HEK293T (cell line): ENCODE measurements around the gene GXYLT2.

Experiments
- BHLHE40 ChIP-seq: fragments of 450-650 bp; IDR thresholded peaks from 2 replicates; pipeline ENCODE4 v1.6.1; 2016; ENCODE audit warnings: mild to moderate bottlenecking, moderate library complexity, borderline replicate concordance
- CTBP1 ChIP-seq: fragments of 450-650 bp; IDR thresholded peaks from 2 replicates; pipeline ENCODE4 v1.6.1; 2016; ENCODE audit warnings: borderline replicate concordance
- ELF4 ChIP-seq: fragments of 450-650 bp; IDR thresholded peaks from 2 replicates; pipeline ENCODE4 v1.6.1; 2017; ENCODE audit warnings: antibody characterized with exemption
- FOXK2 ChIP-seq: fragments of 450-650 bp; IDR thresholded peaks from 2 replicates; pipeline ENCODE4 v1.6.1; 2016; ENCODE audit warnings: mild to moderate bottlenecking
- FOXM1 ChIP-seq: fragments of 450-650 bp; IDR thresholded peaks from 2 replicates; pipeline ENCODE4 v1.6.1; 2017; ENCODE audit warnings: mild to moderate bottlenecking, borderline replicate concordance
- HDGF ChIP-seq: fragments of 450-650 bp; IDR thresholded peaks from 2 replicates; pipeline ENCODE4 v1.6.1; 2017; ENCODE audit warnings: antibody characterized with exemption, borderline replicate concordance
- L3MBTL2 ChIP-seq: fragments of 450-650 bp; conservative IDR thresholded peaks from 2 replicates; pipeline ENCODE4 v1.6.1; 2016; ENCODE audit warnings: mild to moderate bottlenecking
- LEF1 ChIP-seq: fragments of 450-650 bp; IDR thresholded peaks from 2 replicates; pipeline ENCODE4 v1.6.1; 2017; ENCODE audit warnings: mild to moderate bottlenecking, borderline replicate concordance
- NFRKB ChIP-seq: fragments of 450-650 bp; IDR thresholded peaks from 2 replicates; pipeline ENCODE4 v1.6.1; 2016; ENCODE audit warnings: mild to moderate bottlenecking, moderate library complexity
- SP1 ChIP-seq: fragments of 450-650 bp; IDR thresholded peaks from 2 replicates; pipeline ENCODE4 v1.6.1; 2017
- SUZ12 ChIP-seq: fragments of 450-650 bp; IDR thresholded peaks from 2 replicates; pipeline ENCODE4 v1.6.1; 2016; ENCODE audit warnings: mild to moderate bottlenecking
- TARDBP ChIP-seq: fragments of 450-650 bp; IDR thresholded peaks from 2 replicates; pipeline ENCODE4 v1.6.1; 2016
- ZNF384 ChIP-seq: fragments of 450-650 bp; IDR thresholded peaks from 2 replicates; pipeline ENCODE4 v1.6.1; 2016
- TF ChIP-seq, protein P1 (sequence below): fragments of 450-650 bp; IDR thresholded peaks from 2 replicates; pipeline ENCODE4 v1.6.1; 2016

GRCh38 chr3:72942427-72942826 lies 54.6 kb downstream of the GXYLT2 start:
- no peak for TF ChIP-seq SUZ12
- TF ChIP-seq L3MBTL2: no peak
- TF ChIP-seq BHLHE40: no peak
- no peak for TF ChIP-seq SP1
- no peak for TF ChIP-seq TARDBP
- no peak for TF ChIP-seq ELF4
- TF ChIP-seq, protein P1, sequence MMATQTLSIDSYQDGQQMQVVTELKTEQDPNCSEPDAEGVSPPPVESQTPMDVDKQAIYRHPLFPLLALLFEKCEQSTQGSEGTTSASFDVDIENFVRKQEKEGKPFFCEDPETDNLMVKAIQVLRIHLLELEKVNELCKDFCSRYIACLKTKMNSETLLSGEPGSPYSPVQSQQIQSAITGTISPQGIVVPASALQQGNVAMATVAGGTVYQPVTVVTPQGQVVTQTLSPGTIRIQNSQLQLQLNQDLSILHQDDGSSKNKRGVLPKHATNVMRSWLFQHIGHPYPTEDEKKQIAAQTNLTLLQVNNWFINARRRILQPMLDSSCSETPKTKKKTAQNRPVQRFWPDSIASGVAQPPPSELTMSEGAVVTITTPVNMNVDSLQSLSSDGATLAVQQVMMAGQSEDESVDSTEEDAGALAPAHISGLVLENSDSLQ: no peak
- no peak for TF ChIP-seq FOXK2
- TF ChIP-seq FOXM1: no peak
- TF ChIP-seq HDGF: no peak
- no peak for TF ChIP-seq NFRKB
- TF ChIP-seq CTBP1: no peak
- no peak for TF ChIP-seq LEF1
- TF ChIP-seq ZNF384: no peak
